Right atrium auricular region (tissue), 2 donors: ENCODE measurements around the gene CDNF. TPM values are rescaled to one million over a fixed set of nuclear protein-coding genes. Genes with fewer than 3 reads are reported as not detected.

ENCODE experiments used
- DNase-seq: peaks from one replicate; pipeline ENCODE4 v3.0.0-alpha.2; 2019; ENCODE audit warnings: low spot score
- H3K27ac ChIP-seq, 2 donors: fragments of 200-600 bp; sonication (generic); 1 replicate in 1 of 2; 2 replicates in 1 of 2; pipeline ENCODE4 v1.5.1; 2016 to 2019
- H3K27me3 ChIP-seq, 2 donors: fragments of 200-600 bp; sonication (generic); one replicate each; pipeline versions ENCODE4 v1.5.1 to v1.6.0; 2017 to 2019
- H3K36me3 ChIP-seq: fragments of 200-600 bp; sonication (generic); one replicate; pipeline ENCODE4 v1.5.1; 2016
- H3K4me1 ChIP-seq, 2 donors: fragments of 200-600 bp; sonication (generic); one replicate each; pipeline versions ENCODE4 v1.5.1 to v1.6.0; 2017 to 2019
- H3K4me3 ChIP-seq, 2 donors: fragments of 200-600 bp; sonication (generic); 1 replicate in 1 of 2; 2 replicates in 1 of 2; pipeline ENCODE4 v1.5.1; 2017 to 2019; ENCODE audit warnings: mild to moderate bottlenecking in 1 of 2, moderate library complexity in 1 of 2
- H3K9me3 ChIP-seq, 2 donors: fragments of 200-600 bp; sonication (generic); one replicate each; pipeline ENCODE4 v1.5.1; 2019
- CTCF ChIP-seq, 2 donors: fragments of 200-600 bp; sonication (generic); IDR thresholded peaks; one replicate each; pipeline ENCODE4 v1.5.1; 2019; ENCODE audit warnings: antibody characterized with exemption in 2 of 2
- total RNA-seq, 2 donors: library from RNA; depleted of rRNA; stranded (reverse); fragments of >200 nt; gene quantifications; one replicate each; pipeline ENCODE4 v1.1.0, GENCODE V29; 2016

Gene CDNF
- total RNA-seq, 2 donors from 2014 or later = 1.1 to 3.3 TPM

- TF ChIP-seq CTCF (IDR thresholded peaks at IDR 0.05) = no peak
- H3K27ac ChIP-seq = no peak overlapping the region
- no peak overlapping the region for H3K4me3 ChIP-seq
- peaks cover 0 to 6% of the 10 kb centered on the region in 2 donors for H3K9me3 ChIP-seq
- no peaks in the 10 kb centered on the region for H3K36me3 ChIP-seq
- DNase-seq = no peak
- H3K27me3 ChIP-seq = no peaks in the 10 kb centered on the region
- H3K4me1 ChIP-seq = peaks cover 0 to 10% of the 10 kb centered on the region in 2 donors
These were observed 56.1 kb downstream of the CDNF start for GRCh38 chr10:14781763-14782162.

- H3K27ac ChIP-seq = no peak overlapping the region
- H3K4me3 ChIP-seq = no peak overlapping the region
- H3K9me3 ChIP-seq = no peaks in the 10 kb centered on the region
- no peak for DNase-seq
- H3K36me3 ChIP-seq = no peaks in the 10 kb centered on the region
- H3K27me3 ChIP-seq = no peaks in the 10 kb centered on the region
- peaks cover 0 to 10% of the 10 kb centered on the region in 2 donors for H3K4me1 ChIP-seq
- no peak for TF ChIP-seq CTCF (IDR thresholded peaks at IDR 0.05)
These were observed 58.7 kb downstream of the CDNF start for GRCh38 chr10:14779001-14779651.

- Histone ChIP-seq H3K27ac (no peak overlapping the region), H3K9me3 (no peaks in the 10 kb centered on the region), H3K27me3 (no peaks in the 10 kb centered on the region), H3K4me1 (peaks cover 0 to 10% of the 10 kb centered on the region in 2 donors), H3K36me3 (no peaks in the 10 kb centered on the region), H3K4me3 (no peak overlapping the region)
- TF ChIP-seq CTCF (IDR thresholded peaks at IDR 0.05) = no peak
- DNase-seq = no peak
These were observed 61.3 kb downstream of the CDNF start for GRCh38 chr10:14776546-14776945.

GRCh38 chr10:14775656-14776055 lies 62.2 kb downstream of the CDNF start:
- H3K9me3 ChIP-seq = no peaks in the 10 kb centered on the region
- H3K36me3 ChIP-seq = no peaks in the 10 kb centered on the region
- no peaks in the 10 kb centered on the region for H3K27me3 ChIP-seq
- H3K4me1 ChIP-seq = peaks cover 0 to 10% of the 10 kb centered on the region in 2 donors
- DNase-seq = no peak
- no peak for TF ChIP-seq CTCF (IDR thresholded peaks at IDR 0.05)
- no peak overlapping the region for H3K4me3 ChIP-seq
- H3K27ac ChIP-seq = no peak overlapping the region

- Histone ChIP-seq H3K4me3 (no peak within 1 kb of the TSS), H3K4me1 (peaks cover 0 to 10% of the 10 kb centered on the region in 2 donors), H3K9me3 (no peaks in the 10 kb centered on the region), H3K27ac (no peak within 1 kb of the TSS), H3K27me3 (no peaks in the 10 kb centered on the region), H3K36me3 (no peaks in the 10 kb centered on the region)
- TF ChIP-seq CTCF (IDR thresholded peaks at IDR 0.05) = no peak
- DNase-seq = no peak
These were observed 63.0 kb downstream of the CDNF start, which contains the start of gene FAM107B for GRCh38 chr10:14774797-14775196. TSS of gene FAM107B (minus strand) at chr10:14774897. CDS start at chr10:14774663, 234 bp downstream.

- H3K27me3 ChIP-seq = no peaks in the 10 kb centered on the region
- no peak overlapping the region for H3K27ac ChIP-seq
- H3K9me3 ChIP-seq = no peaks in the 10 kb centered on the region
- no peak for DNase-seq
- TF ChIP-seq CTCF (IDR thresholded peaks at IDR 0.05) = no peak
- peaks cover 0 to 9% of the 10 kb centered on the region in 2 donors for H3K4me1 ChIP-seq
- H3K4me3 ChIP-seq = no peak overlapping the region
- no peaks in the 10 kb centered on the region for H3K36me3 ChIP-seq
These were observed 63.6 kb downstream of the CDNF start for GRCh38 chr10:14774214-14774580.
